Measurements from ENCODE around the gene CACNA1B.
A peak's percentile ranks its signal among the peaks of the same experiment; 100 is the strongest.
"Not testable (repeated sequence)": the region's sequence is repeated elsewhere in the genome, so short reads cannot be mapped to it uniquely, and the experiment has no call there.

The CACNA1B gene

GRCh38 chr9:138122201-138122600 is 244.6 kb downstream of the CACNA1B start:
- DNase-seq: no peak

- no peak for DNase-seq
Measured at GRCh38 chr9:138122676-138123075, 245.1 kb downstream of the CACNA1B start.

DNA sequence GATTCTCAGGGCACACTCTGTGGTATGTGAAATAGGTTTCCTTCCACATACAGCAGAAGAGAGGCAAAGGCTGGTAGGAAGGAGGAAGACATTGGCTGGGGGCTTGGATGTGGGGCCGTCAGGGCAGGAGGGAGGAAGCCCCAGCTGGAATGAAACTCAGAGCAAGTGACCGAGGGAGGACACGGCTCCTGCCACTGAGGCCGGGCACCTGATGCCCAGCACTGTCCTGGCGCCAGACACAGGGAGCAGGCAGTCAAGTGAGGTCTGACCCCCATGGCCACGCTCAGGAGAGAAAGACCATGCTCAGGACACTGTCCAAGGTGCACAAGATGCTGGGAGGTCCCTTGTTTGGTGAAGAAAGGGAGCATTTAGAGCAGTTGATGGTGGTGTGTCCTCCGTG is 245.5 kb downstream of the CACNA1B start:
- no peak for DNase-seq

- not testable (repeated sequence) for DNase-seq
Measured at GRCh38 chr9:138126090-138126857, 248.7 kb downstream of the CACNA1B start.

- not testable (repeated sequence) for DNase-seq
Measured at GRCh38 chr9:138126858-138127584, 249.4 kb downstream of the CACNA1B start.

DNA sequence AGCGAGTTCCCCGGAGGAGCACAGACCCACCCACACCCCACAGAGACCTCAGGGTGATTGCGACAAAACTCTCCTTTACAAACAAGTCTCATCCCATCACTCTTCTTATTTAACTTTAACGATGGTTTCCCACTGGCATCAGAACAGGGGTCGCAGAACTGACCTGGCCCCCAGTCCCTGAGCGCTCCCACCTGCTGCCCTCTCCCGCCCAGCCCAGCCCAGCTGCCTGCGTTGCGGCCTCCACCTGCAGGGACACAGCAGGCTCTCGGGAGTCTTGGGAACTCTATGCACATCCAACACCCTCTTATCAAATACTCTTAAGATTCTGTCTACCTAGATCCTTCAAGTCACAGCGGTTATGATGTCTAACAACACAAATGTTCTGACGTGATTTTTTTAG is 250.4 kb downstream of the CACNA1B start:
- DNase-seq: not testable (repeated sequence)

DNA sequence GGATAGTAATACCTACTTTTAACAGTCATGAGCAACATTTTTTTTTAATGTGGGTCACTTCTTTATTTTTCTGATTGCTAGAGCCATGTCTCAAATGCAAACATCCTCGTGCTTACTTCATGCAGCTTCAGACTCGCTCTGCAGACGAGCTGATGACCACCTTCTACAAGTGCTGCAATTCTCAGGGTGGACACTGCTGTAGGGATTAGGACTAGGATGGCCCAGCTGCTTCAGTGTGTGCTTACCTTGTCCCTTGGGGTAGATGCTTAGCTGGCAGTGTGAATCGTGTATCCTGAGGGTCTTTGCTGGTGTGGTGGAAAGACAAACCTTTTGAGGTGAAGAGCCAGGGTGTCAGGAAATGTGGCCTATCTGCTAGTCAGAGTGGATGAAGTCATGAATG is 251.7 kb downstream of the CACNA1B start:
- not testable (repeated sequence) for DNase-seq

DNA sequence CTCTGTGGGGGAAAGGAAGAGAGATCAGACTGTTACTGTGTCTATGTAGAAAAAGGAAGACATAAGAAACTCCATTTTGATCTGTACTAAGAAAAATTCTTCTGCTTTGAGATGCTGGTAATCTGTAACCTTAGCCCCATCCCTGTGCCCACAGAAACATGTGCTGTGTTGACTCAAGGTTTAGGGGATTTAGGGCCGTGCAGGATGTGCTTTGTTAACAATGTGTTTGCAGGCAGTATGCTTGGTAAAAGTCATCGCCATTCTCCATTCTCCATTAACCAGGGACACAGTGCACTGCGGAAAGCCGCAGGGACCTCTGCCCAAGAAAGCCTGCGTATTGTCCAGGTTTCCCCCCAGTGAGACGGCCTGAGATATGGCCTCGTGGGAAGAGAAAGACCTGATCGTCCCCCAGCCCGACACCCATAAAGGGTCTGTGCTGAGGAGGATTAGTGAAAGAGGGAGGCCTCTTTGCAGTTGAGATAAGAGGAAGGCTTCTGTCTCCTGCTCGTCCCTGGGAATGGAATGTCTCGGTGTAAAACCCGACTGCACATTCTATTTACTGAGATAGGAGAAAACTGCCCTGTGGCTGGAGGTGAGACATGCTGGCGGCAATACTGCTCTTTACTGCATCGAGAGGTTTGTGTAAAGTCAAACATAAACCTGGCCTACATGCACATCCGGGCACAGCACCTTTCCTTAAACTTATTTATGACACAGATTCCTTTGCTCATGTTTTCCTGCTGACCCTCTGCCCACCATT is 255.5 kb downstream of the CACNA1B start:
- DNase-seq: not testable (repeated sequence)

- DNase-seq: not testable (repeated sequence)
Measured at GRCh38 chr9:138134581-138134980, 257.0 kb downstream of the CACNA1B start.

GRCh38 chr9:138139096-138139495 is 261.5 kb downstream of the CACNA1B start:
- not testable (repeated sequence) for DNase-seq

DNA sequence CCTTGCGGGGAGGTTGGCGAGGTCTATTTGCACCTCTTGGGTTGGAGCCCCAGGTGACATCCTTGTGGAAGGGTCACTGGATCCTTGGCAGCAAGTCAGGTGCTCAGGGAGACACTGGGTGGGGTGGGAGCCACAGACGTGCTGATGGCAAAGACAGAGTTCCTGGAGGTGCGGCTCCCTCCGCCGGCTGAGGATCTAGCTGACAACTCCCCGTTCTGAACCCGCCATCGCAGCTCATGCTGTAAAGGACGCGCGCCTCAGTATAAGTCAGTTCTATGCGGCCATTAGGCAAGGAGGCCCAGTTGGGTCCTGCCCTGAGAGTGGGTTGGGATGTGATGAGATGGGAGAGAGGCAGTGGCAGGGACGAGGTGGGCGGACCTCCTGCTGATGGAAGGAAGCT is 263.4 kb downstream of the CACNA1B start:
- DNase-seq: not testable (repeated sequence)

- DNase-seq: not testable (repeated sequence)
Measured at GRCh38 chr9:138142528-138143244, 265.1 kb downstream of the CACNA1B start.

DNA sequence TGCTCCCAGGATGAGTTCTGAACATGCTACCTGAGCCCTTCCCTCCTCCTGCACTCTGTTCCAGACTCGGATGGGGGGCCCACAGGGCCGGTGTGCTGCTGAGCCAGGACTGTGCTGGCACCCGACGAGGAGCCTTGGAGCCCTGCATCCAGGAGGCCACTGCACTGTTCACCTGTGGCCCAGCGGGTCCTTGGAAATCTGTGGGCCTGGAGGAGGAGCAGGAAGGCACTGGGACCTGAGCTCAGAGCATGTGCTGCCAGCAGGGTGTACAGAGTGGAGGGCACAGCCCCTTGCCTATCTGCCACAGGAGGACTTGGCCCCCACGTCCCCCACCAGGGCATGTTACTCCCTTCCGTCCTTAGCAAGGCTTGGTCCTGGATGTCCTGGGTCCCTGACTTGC is 265.9 kb downstream of the CACNA1B start:
- DNase-seq: not testable (repeated sequence)

DNA sequence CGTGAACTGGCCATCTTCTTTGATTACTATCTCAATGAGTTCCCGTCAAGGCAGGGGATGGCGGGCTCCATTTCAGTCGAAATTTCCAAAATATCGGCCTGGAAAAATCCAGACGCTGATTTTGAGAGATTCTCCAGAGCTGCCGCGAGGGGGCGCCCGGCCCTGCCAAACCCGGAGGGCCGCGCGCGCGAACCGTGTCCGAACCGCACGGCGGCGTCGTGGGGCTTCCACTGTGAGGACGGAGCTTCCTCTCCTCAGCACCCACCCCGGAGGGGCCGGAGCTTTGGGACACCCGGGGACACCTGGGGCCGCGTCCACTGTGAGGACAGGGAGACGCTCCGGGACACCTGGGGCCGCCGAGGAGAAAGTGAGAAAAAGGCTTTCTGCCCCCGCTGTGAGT is 270.0 kb downstream of the CACNA1B start:
- not testable (repeated sequence) for DNase-seq

- peak; percentile 3 for DNase-seq
Measured at GRCh38 chr9:138149672-138150656, 272.4 kb downstream of the CACNA1B start.

GRCh38 chr9:138155788-138156187 is 278.2 kb downstream of the CACNA1B start:
- DNase-seq: not testable (repeated sequence)

GRCh38 chr9:138166793-138167192 is 289.2 kb downstream of the CACNA1B start:
- not testable (repeated sequence) for DNase-seq

Measured in DMS79 treated with DMSO at 0.1 percent for 48 hours (cell line).